CD4-positive, alpha-beta memory T cell (primary cell): Measurements from ENCODE around the gene MUC5B. TPM values are rescaled to one million over a fixed set of nuclear protein-coding genes. Genes with fewer than 3 reads are reported as not detected.

Source experiments
- CTCF ChIA-PET: fragments of 350-600 bp; sonication (Branson Sonifier 250); formaldehyde crosslinking; loops from one replicate; lab custom pipeline; 2021; ENCODE audit warnings: inconsistent platforms; ENCODE audit not compliant: partially characterized antibody; lab: Charles Lee
- POLR2A ChIA-PET: fragments of 350-600 bp; sonication (Branson Sonifier 250); formaldehyde crosslinking; loops from one replicate; lab custom pipeline; 2021; ENCODE audit not compliant: partially characterized antibody; lab: Charles Lee
- DNase-seq, 5 donors: peaks; one replicate each; pipeline versions ENCODE4 v3.0.0 to v3.0.0-alpha.2; 2020 to 2022; ENCODE audit warnings: mixed read lengths in 1 of 5
- H3K27ac ChIP-seq: one replicate; pipeline ENCODE4 v1.7.0; 2013; ENCODE audit warnings: low read depth, low read length
- H3K27me3 ChIP-seq: 2 replicates; pipeline ENCODE4 v1.7.0; 2013; ENCODE audit warnings: mild to moderate bottlenecking, low read length, moderate library complexity; ENCODE audit not compliant: insufficient read depth
- H3K36me3 ChIP-seq: 2 replicates; pipeline ENCODE4 v1.7.0; 2013; ENCODE audit warnings: mild to moderate bottlenecking, low read length, moderate library complexity; ENCODE audit not compliant: insufficient read depth
- H3K4me1 ChIP-seq: 2 replicates; pipeline ENCODE4 v1.7.0; 2013; ENCODE audit warnings: mild to moderate bottlenecking, low read length, moderate library complexity; ENCODE audit not compliant: insufficient read depth
- H3K4me3 ChIP-seq, 2 donors: one replicate each; pipeline ENCODE4 v1.7.0; 2013; ENCODE audit warnings: low read length in 2 of 2, mild to moderate bottlenecking in 1 of 2
- H3K9me3 ChIP-seq, 2 donors: one replicate each; pipeline ENCODE4 v1.7.0; 2013; ENCODE audit warnings: low read length in 2 of 2, control low read depth in 1 of 2; ENCODE audit not compliant: control insufficient read depth in 1 of 2
- H3K27ac Mint-ChIP-seq, 7 donors: one replicate each; pipeline ENCODE4 v1.8.0; 2020 to 2021; ENCODE audit warnings: mixed read lengths in 7 of 7, mild to moderate bottlenecking in 6 of 7, inconsistent platforms in 3 of 7, moderate library complexity in 3 of 7
- H3K27me3 Mint-ChIP-seq, 2 donors: one replicate each; pipeline ENCODE4 v1.8.0; 2020 to 2021; ENCODE audit warnings: mixed read lengths in 2 of 2
- H3K36me3 Mint-ChIP-seq, 2 donors: one replicate each; pipeline ENCODE4 v1.8.0; 2020 to 2021; ENCODE audit warnings: mixed read lengths in 2 of 2, inconsistent platforms in 1 of 2, mild to moderate bottlenecking in 1 of 2
- H3K4me1 Mint-ChIP-seq, 4 donors: one replicate each; pipeline ENCODE4 v1.8.0; 2020 to 2021; ENCODE audit warnings: mixed read lengths in 4 of 4, mild to moderate bottlenecking in 1 of 4
- H3K4me3 Mint-ChIP-seq, 8 donors: one replicate each; pipeline ENCODE4 v1.8.0; 2020 to 2021; ENCODE audit warnings: mixed read lengths in 8 of 8, mild to moderate bottlenecking in 7 of 8, moderate library complexity in 6 of 8, inconsistent platforms in 3 of 8
- H3K9me3 Mint-ChIP-seq, 8 donors: one replicate each; pipeline ENCODE4 v1.8.0; 2020 to 2021; ENCODE audit warnings: mixed read lengths in 8 of 8, mild to moderate bottlenecking in 5 of 8, inconsistent platforms in 3 of 8, moderate library complexity in 1 of 8
- intact Hi-C: fragments of 100-400 bp; cut with micrococcal nuclease; formaldehyde crosslinking; loops from one replicate; pipeline ENCODE4 v1.15.1; 2023
- polyA plus RNA-seq, 2 donors: library from polyadenylated mRNA; unstranded; fragments of 300-500 nt; fragmentation: Illumina TruSeq; gene quantifications; one replicate each; pipeline ENCODE4 v1.2.3, GENCODE V29; 2021
- total RNA-seq, 2 experiments: library from RNA; stranded (reverse); gene quantifications; one replicate each; pipeline ENCODE4 v1.2.3, GENCODE V29; 2021

Gene MUC5B
- total and polyA plus RNA-seq, 4 experiments from 2014 or later, result not detected

- Histone ChIP-seq H3K9me3 (no peaks in the 10 kb centered on the region), H3K36me3 (peaks cover 28% of the 10 kb centered on the region), H3K4me1 (no peaks in the 10 kb centered on the region), H3K27me3 (no peaks in the 10 kb centered on the region), H3K27ac (no peak overlapping the region), H3K4me3 (no peak overlapping the region)
- POLR2A ChIA-PET, result interaction anchor here (0.6 kb wide), 1 partner anchor 14 kb away, joined by 3 read pairs; the partner anchor contains the start of gene TOLLIP
- CTCF ChIA-PET, result no interaction called here
- H3K4me3 Mint-ChIP-seq, result no peak overlapping the region
- no peaks in the 10 kb centered on the region for H3K27me3 Mint-ChIP-seq
- intact Hi-C loops, result no loop called here
- no peaks in the 10 kb centered on the region for H3K9me3 Mint-ChIP-seq
- peaks cover 3 to 17% (median 6%) of the 10 kb centered on the region in 4 donors for H3K4me1 Mint-ChIP-seq
- DNase-seq, result no peak
- peaks cover 9 to 32% of the 10 kb centered on the region in 2 donors for H3K36me3 Mint-ChIP-seq
- H3K27ac Mint-ChIP-seq, result no peak overlapping the region
Observed at GRCh38 chr11:1295086-1295485, 72.2 kb downstream of the MUC5B start.

- CTCF ChIA-PET, result no interaction called here
- no peak overlapping the region for H3K4me3 ChIP-seq
- no peaks in the 10 kb centered on the region for H3K27me3 Mint-ChIP-seq
- no peaks in the 10 kb centered on the region for H3K9me3 Mint-ChIP-seq
- no peaks in the 10 kb centered on the region for H3K9me3 ChIP-seq
- POLR2A ChIA-PET, result interaction anchor here (0.6 kb wide), 1 partner anchor 13 kb away, joined by 3 read pairs; the partner anchor contains the start of gene TOLLIP
- H3K27ac Mint-ChIP-seq, result no peak overlapping the region
- intact Hi-C loops, result no loop called here
- no peaks in the 10 kb centered on the region for H3K27me3 ChIP-seq
- no peak for DNase-seq
- no peaks in the 10 kb centered on the region for H3K4me1 ChIP-seq
- H3K27ac ChIP-seq, result no peak overlapping the region
- H3K36me3 ChIP-seq, result peaks cover 26% of the 10 kb centered on the region
- no peak overlapping the region for H3K4me3 Mint-ChIP-seq
- H3K4me1 Mint-ChIP-seq, result peaks cover 4 to 20% (median 6%) of the 10 kb centered on the region in 4 donors
- H3K36me3 Mint-ChIP-seq, result peaks cover 9 to 30% of the 10 kb centered on the region in 2 donors
Observed at GRCh38 chr11:1295591-1295990, 72.7 kb downstream of the MUC5B start.

- peaks cover 4 to 24% (median 6%) of the 10 kb centered on the region in 4 donors for H3K4me1 Mint-ChIP-seq
- peaks cover 5 to 27% of the 10 kb centered on the region in 2 donors for H3K36me3 Mint-ChIP-seq
- ChIA-PET CTCF (no interaction called here), POLR2A (no interaction called here)
- no peaks in the 10 kb centered on the region for H3K27me3 Mint-ChIP-seq
- no peaks in the 10 kb centered on the region for H3K9me3 Mint-ChIP-seq
- Histone ChIP-seq H3K27me3 (no peaks in the 10 kb centered on the region), H3K36me3 (peaks cover 23% of the 10 kb centered on the region), H3K4me3 (no peak overlapping the region), H3K9me3 (no peaks in the 10 kb centered on the region), H3K27ac (no peak overlapping the region), H3K4me1 (no peaks in the 10 kb centered on the region)
- peak overlapping the region in 1 of 8 donors; percentile 33 for H3K4me3 Mint-ChIP-seq
- intact Hi-C loops, result no loop called here
- no peak overlapping the region for H3K27ac Mint-ChIP-seq
- DNase-seq, result no peak
Observed at GRCh38 chr11:1296287-1296686, 73.4 kb downstream of the MUC5B start.

GRCh38 chr11:1297011-1297575 is 74.2 kb downstream of the MUC5B start:
- CTCF ChIA-PET, result no interaction called here
- intact Hi-C loops, result no loop called here
- Histone ChIP-seq H3K4me1 (no peaks in the 10 kb centered on the region), H3K9me3 (no peaks in the 10 kb centered on the region), H3K36me3 (peaks cover 22% of the 10 kb centered on the region), H3K27ac (no peak overlapping the region), H3K27me3 (no peaks in the 10 kb centered on the region), H3K4me3 (no peak overlapping the region)
- POLR2A ChIA-PET, result interaction anchor here (2.2 kb wide), 1 partner anchor 12 kb away, joined by 5 read pairs; the partner anchor contains the start of gene TOLLIP
- Mint-ChIP-seq H3K4me3 (no peak overlapping the region), H3K27ac (no peak overlapping the region), H3K4me1 (peaks cover 4 to 31% (median 8%) of the 10 kb centered on the region in 4 donors), H3K36me3 (peaks cover 5 to 23% of the 10 kb centered on the region in 2 donors), H3K27me3 (no peaks in the 10 kb centered on the region), H3K9me3 (no peaks in the 10 kb centered on the region)
- no peak for DNase-seq

- no peaks in the 10 kb centered on the region for H3K27me3 Mint-ChIP-seq
- ChIA-PET CTCF (no interaction called here), POLR2A (interaction anchor here (2.2 kb wide), 1 partner anchor 11 kb away, joined by 5 read pairs; the partner anchor contains the start of gene TOLLIP)
- peaks cover 0 to 18% of the 10 kb centered on the region in 2 donors for H3K36me3 Mint-ChIP-seq
- H3K4me3 Mint-ChIP-seq, result no peak overlapping the region
- H3K9me3 ChIP-seq, result no peaks in the 10 kb centered on the region
- no peak overlapping the region for H3K27ac ChIP-seq
- peaks cover 17% of the 10 kb centered on the region for H3K36me3 ChIP-seq
- no peaks in the 10 kb centered on the region for H3K9me3 Mint-ChIP-seq
- H3K4me3 ChIP-seq, result no peak overlapping the region
- H3K27me3 ChIP-seq, result no peaks in the 10 kb centered on the region
- H3K4me1 Mint-ChIP-seq, result peaks cover 5 to 35% (median 7%) of the 10 kb centered on the region in 4 donors
- intact Hi-C loops, result no loop called here
- DNase-seq, result no peak
- no peaks in the 10 kb centered on the region for H3K4me1 ChIP-seq
- H3K27ac Mint-ChIP-seq, result no peak overlapping the region
Observed at GRCh38 chr11:1297576-1298473, 75.0 kb downstream of the MUC5B start.

- ChIA-PET CTCF (no interaction called here), POLR2A (interaction anchor here (2.2 kb wide), 1 partner anchor 10 kb away, joined by 5 read pairs; the partner anchor contains the start of gene TOLLIP)
- H3K36me3 Mint-ChIP-seq, result peaks cover 0 to 16% of the 10 kb centered on the region in 2 donors
- intact Hi-C loops, result no loop called here
- peaks cover 6 to 42% (median 10%) of the 10 kb centered on the region in 4 donors for H3K4me1 Mint-ChIP-seq
- peak overlapping the region in 1 of 7 donors; percentile 17 for H3K27ac Mint-ChIP-seq
- no peaks in the 10 kb centered on the region for H3K27me3 ChIP-seq
- H3K27me3 Mint-ChIP-seq, result no peaks in the 10 kb centered on the region
- no peaks in the 10 kb centered on the region for H3K9me3 ChIP-seq
- H3K27ac ChIP-seq, result no peak overlapping the region
- H3K9me3 Mint-ChIP-seq, result no peaks in the 10 kb centered on the region
- H3K4me3 Mint-ChIP-seq, result peak overlapping the region in 1 of 8 donors; percentile 42
- no peaks in the 10 kb centered on the region for H3K4me1 ChIP-seq
- H3K4me3 ChIP-seq, result no peak overlapping the region
- peaks cover 8% of the 10 kb centered on the region for H3K36me3 ChIP-seq
- no peak for DNase-seq
Observed at GRCh38 chr11:1298695-1299492, 76.0 kb downstream of the MUC5B start.
